GM15510 (cell line): ENCODE data around the gene GRB14.

Source experiments
- POLR2A ChIP-seq: IDR thresholded peaks from 3 replicates; pipeline ENCODE4 v1.6.1; 2011; ENCODE audit warnings: borderline replicate concordance; ENCODE audit not compliant: insufficient read length; ENCODE audit errors: extremely low read depth

The GRB14 gene

GRCh38 chr2:164574931-164575330, 46.4 kb downstream of the GRB14 start:
- TF ChIP-seq POLR2A, result no peak

- no peak for TF ChIP-seq POLR2A
These were observed 50.8 kb downstream of the GRB14 start for GRCh38 chr2:164570475-164570874.

- no peak for TF ChIP-seq POLR2A
These were observed 51.9 kb downstream of the GRB14 start for GRCh38 chr2:164569378-164569777.

- TF ChIP-seq POLR2A, result no peak
These were observed 53.0 kb downstream of the GRB14 start for GRCh38 chr2:164568317-164568716.

- no peak for TF ChIP-seq POLR2A
These were observed 53.8 kb downstream of the GRB14 start for GRCh38 chr2:164567335-164567989.

GRCh38 chr2:164565359-164565758, 55.9 kb downstream of the GRB14 start:
- no peak for TF ChIP-seq POLR2A

- no peak for TF ChIP-seq POLR2A
These were observed 58.6 kb downstream of the GRB14 start for GRCh38 chr2:164562666-164563065.

GRCh38 chr2:164561991-164562390, 59.3 kb downstream of the GRB14 start:
- no peak for TF ChIP-seq POLR2A

- no peak for TF ChIP-seq POLR2A
These were observed 59.9 kb downstream of the GRB14 start for GRCh38 chr2:164561416-164561815.

GRCh38 chr2:164560902-164561301, 60.4 kb downstream of the GRB14 start:
- no peak for TF ChIP-seq POLR2A

GRCh38 chr2:164560181-164560792, 61.0 kb downstream of the GRB14 start:
- TF ChIP-seq POLR2A, result no peak

GRCh38 chr2:164558450-164558849, 62.8 kb downstream of the GRB14 start:
- TF ChIP-seq POLR2A, result no peak

- TF ChIP-seq POLR2A, result no peak
These were observed 66.8 kb downstream of the GRB14 start for GRCh38 chr2:164554487-164554886.

- TF ChIP-seq POLR2A, result no peak
These were observed 69.8 kb downstream of the GRB14 start for GRCh38 chr2:164551519-164551918.

- TF ChIP-seq POLR2A, result no peak
These were observed 75.8 kb downstream of the GRB14 start for GRCh38 chr2:164545484-164545883.

- TF ChIP-seq POLR2A, result no peak
These were observed 78.7 kb downstream of the GRB14 start for GRCh38 chr2:164542581-164543021.
